ENCODE measurements around the gene PRKAB1.

Gene PRKAB1

GRCh38 chr12:119660076-119660475, 7.9 kb upstream of the PRKAB1 start:
- Histone ChIP-seq H3K4me3 (ENCODE audit: insufficient read depth, low read depth, low read length, poor library complexity, severe bottlenecking) (no peak overlapping the region), H3K4me1 (ENCODE audit: control insufficient read depth, insufficient read depth, low read length, poor library complexity, severe bottlenecking) (peaks cover 2% of the 10 kb centered on the region), H3K9me3 (ENCODE audit: control insufficient read depth, low read length) (no peaks in the 10 kb centered on the region), H3K36me3 (ENCODE audit: control insufficient read depth, insufficient read depth, low read length) (no peaks in the 10 kb centered on the region), H3K27me3 (replicated peaks; ENCODE audit: control insufficient read depth, insufficient read depth, low read length, poor library complexity, severe bottlenecking) (no peaks in the 10 kb centered on the region), H3K27ac (ENCODE audit: insufficient read depth, low read length, poor library complexity, severe bottlenecking) (no peak overlapping the region)
- DNase-seq: no peak

- no peak for DNase-seq
- H3K4me1 ChIP-seq (ENCODE audit: control insufficient read depth, insufficient read depth, low read length, poor library complexity, severe bottlenecking): peaks cover 4% of the 10 kb centered on the region
- H3K9me3 ChIP-seq (ENCODE audit: control insufficient read depth, low read length): no peaks in the 10 kb centered on the region
- no peaks in the 10 kb centered on the region for H3K27me3 ChIP-seq (replicated peaks; ENCODE audit: control insufficient read depth, insufficient read depth, low read length, poor library complexity, severe bottlenecking)
- no peak overlapping the region for H3K4me3 ChIP-seq (ENCODE audit: insufficient read depth, low read depth, low read length, poor library complexity, severe bottlenecking)
- H3K27ac ChIP-seq (ENCODE audit: insufficient read depth, low read length, poor library complexity, severe bottlenecking): no peak overlapping the region
- no peaks in the 10 kb centered on the region for H3K36me3 ChIP-seq (ENCODE audit: control insufficient read depth, insufficient read depth, low read length)
Observed at GRCh38 chr12:119661882-119662281, 6.1 kb upstream of the PRKAB1 start.

GRCh38 chr12:119664642-119665041, 3.3 kb upstream of the PRKAB1 start:
- Histone ChIP-seq H3K27me3 (replicated peaks; ENCODE audit: control insufficient read depth, insufficient read depth, low read length, poor library complexity, severe bottlenecking) (no peaks in the 10 kb centered on the region), H3K9me3 (ENCODE audit: control insufficient read depth, low read length) (no peaks in the 10 kb centered on the region), H3K4me1 (ENCODE audit: control insufficient read depth, insufficient read depth, low read length, poor library complexity, severe bottlenecking) (peaks cover 8% of the 10 kb centered on the region), H3K4me3 (ENCODE audit: insufficient read depth, low read depth, low read length, poor library complexity, severe bottlenecking) (no peak overlapping the region), H3K36me3 (ENCODE audit: control insufficient read depth, insufficient read depth, low read length) (no peaks in the 10 kb centered on the region), H3K27ac (ENCODE audit: insufficient read depth, low read length, poor library complexity, severe bottlenecking) (no peak overlapping the region)
- DNase-seq: no peak

GRCh38 chr12:119665164-119665929, 2.6 kb upstream of the PRKAB1 start:
- peaks cover 8% of the 10 kb centered on the region for H3K4me1 ChIP-seq (ENCODE audit: control insufficient read depth, insufficient read depth, low read length, poor library complexity, severe bottlenecking)
- no peak overlapping the region for H3K4me3 ChIP-seq (ENCODE audit: insufficient read depth, low read depth, low read length, poor library complexity, severe bottlenecking)
- no peaks in the 10 kb centered on the region for H3K27me3 ChIP-seq (replicated peaks; ENCODE audit: control insufficient read depth, insufficient read depth, low read length, poor library complexity, severe bottlenecking)
- DNase-seq: no peak
- no peaks in the 10 kb centered on the region for H3K9me3 ChIP-seq (ENCODE audit: control insufficient read depth, low read length)
- H3K27ac ChIP-seq (ENCODE audit: insufficient read depth, low read length, poor library complexity, severe bottlenecking): no peak overlapping the region
- H3K36me3 ChIP-seq (ENCODE audit: control insufficient read depth, insufficient read depth, low read length): no peaks in the 10 kb centered on the region

GRCh38 chr12:119666226-119666795, 1.6 kb upstream of the PRKAB1 start:
- no peak overlapping the region for H3K4me3 ChIP-seq (ENCODE audit: insufficient read depth, low read depth, low read length, poor library complexity, severe bottlenecking)
- no peaks in the 10 kb centered on the region for H3K27me3 ChIP-seq (replicated peaks; ENCODE audit: control insufficient read depth, insufficient read depth, low read length, poor library complexity, severe bottlenecking)
- no peak overlapping the region for H3K27ac ChIP-seq (ENCODE audit: insufficient read depth, low read length, poor library complexity, severe bottlenecking)
- no peak for DNase-seq
- H3K9me3 ChIP-seq (ENCODE audit: control insufficient read depth, low read length): no peaks in the 10 kb centered on the region
- H3K36me3 ChIP-seq (ENCODE audit: control insufficient read depth, insufficient read depth, low read length): no peaks in the 10 kb centered on the region
- H3K4me1 ChIP-seq (ENCODE audit: control insufficient read depth, insufficient read depth, low read length, poor library complexity, severe bottlenecking): peaks cover 8% of the 10 kb centered on the region

- DNase-seq: no peak
- no peaks in the 10 kb centered on the region for H3K27me3 ChIP-seq (replicated peaks; ENCODE audit: control insufficient read depth, insufficient read depth, low read length, poor library complexity, severe bottlenecking)
- H3K4me1 ChIP-seq (ENCODE audit: control insufficient read depth, insufficient read depth, low read length, poor library complexity, severe bottlenecking): peaks cover 8% of the 10 kb centered on the region
- H3K4me3 ChIP-seq (ENCODE audit: insufficient read depth, low read depth, low read length, poor library complexity, severe bottlenecking): peak overlapping the region; percentile 86
- no peaks in the 10 kb centered on the region for H3K9me3 ChIP-seq (ENCODE audit: control insufficient read depth, low read length)
- H3K27ac ChIP-seq (ENCODE audit: insufficient read depth, low read length, poor library complexity, severe bottlenecking): peak overlapping the region; percentile 83
- H3K36me3 ChIP-seq (ENCODE audit: control insufficient read depth, insufficient read depth, low read length): peaks cover 6% of the 10 kb centered on the region
Observed at GRCh38 chr12:119666900-119667576, 895 bp upstream of the PRKAB1 start.

GRCh38 chr12:119668324-119668841, 450 bp downstream of the PRKAB1 start:
- H3K27ac ChIP-seq (ENCODE audit: insufficient read depth, low read length, poor library complexity, severe bottlenecking): peak overlapping the region; percentile 83
- no peaks in the 10 kb centered on the region for H3K9me3 ChIP-seq (ENCODE audit: control insufficient read depth, low read length)
- no peaks in the 10 kb centered on the region for H3K27me3 ChIP-seq (replicated peaks; ENCODE audit: control insufficient read depth, insufficient read depth, low read length, poor library complexity, severe bottlenecking)
- H3K4me1 ChIP-seq (ENCODE audit: control insufficient read depth, insufficient read depth, low read length, poor library complexity, severe bottlenecking): peaks cover 8% of the 10 kb centered on the region
- peaks cover 12% of the 10 kb centered on the region for H3K36me3 ChIP-seq (ENCODE audit: control insufficient read depth, insufficient read depth, low read length)
- H3K4me3 ChIP-seq (ENCODE audit: insufficient read depth, low read depth, low read length, poor library complexity, severe bottlenecking): peak overlapping the region; percentile 86
- DNase-seq: no peak

- no peak overlapping the region for H3K27ac ChIP-seq (ENCODE audit: insufficient read depth, low read length, poor library complexity, severe bottlenecking)
- no peak overlapping the region for H3K4me3 ChIP-seq (ENCODE audit: insufficient read depth, low read depth, low read length, poor library complexity, severe bottlenecking)
- peaks cover 26% of the 10 kb centered on the region for H3K36me3 ChIP-seq (ENCODE audit: control insufficient read depth, insufficient read depth, low read length)
- no peaks in the 10 kb centered on the region for H3K27me3 ChIP-seq (replicated peaks; ENCODE audit: control insufficient read depth, insufficient read depth, low read length, poor library complexity, severe bottlenecking)
- DNase-seq: no peak
- no peaks in the 10 kb centered on the region for H3K9me3 ChIP-seq (ENCODE audit: control insufficient read depth, low read length)
- peaks cover 8% of the 10 kb centered on the region for H3K4me1 ChIP-seq (ENCODE audit: control insufficient read depth, insufficient read depth, low read length, poor library complexity, severe bottlenecking)
Observed at GRCh38 chr12:119669744-119670472, 2.0 kb downstream of the PRKAB1 start.

- Histone ChIP-seq H3K27ac (ENCODE audit: insufficient read depth, low read length, poor library complexity, severe bottlenecking) (no peak overlapping the region), H3K4me1 (ENCODE audit: control insufficient read depth, insufficient read depth, low read length, poor library complexity, severe bottlenecking) (peaks cover 8% of the 10 kb centered on the region), H3K36me3 (ENCODE audit: control insufficient read depth, insufficient read depth, low read length) (peaks cover 34% of the 10 kb centered on the region), H3K27me3 (replicated peaks; ENCODE audit: control insufficient read depth, insufficient read depth, low read length, poor library complexity, severe bottlenecking) (no peaks in the 10 kb centered on the region), H3K9me3 (ENCODE audit: control insufficient read depth, low read length) (no peaks in the 10 kb centered on the region), H3K4me3 (ENCODE audit: insufficient read depth, low read depth, low read length, poor library complexity, severe bottlenecking) (no peak overlapping the region)
- DNase-seq: no peak
Observed at GRCh38 chr12:119671070-119671469, 3.1 kb downstream of the PRKAB1 start.

Measured in effector memory CD4-positive, alpha-beta T cell (primary cell).